Endothelial cell of umbilical vein (primary cell): ENCODE data around the gene AIG1. TPM values are rescaled to one million over a fixed set of nuclear protein-coding genes. Genes with fewer than 3 reads are reported as not detected.

Experiments
- BruUV-seq: library from RNA; stranded (reverse); fragments of 400-500 nt; replicated peaks from 2 replicates; lab custom pipeline; 2021; lab: Mats Ljungman, UMichigan
- CTCF ChIA-PET: fragments of 300-600, 350-600 bp; sonication (Branson Sonifier 250); formaldehyde crosslinking; loops from one replicate; lab custom pipeline; 2021; ENCODE audit warnings: antibody characterized with exemption, inconsistent platforms; lab: Charles Lee
- POLR2A ChIA-PET: fragments of 300-600, 350-600 bp; sonication (Branson Sonifier 250); formaldehyde crosslinking; loops from one replicate; lab custom pipeline; 2021; ENCODE audit warnings: antibody characterized with exemption, inconsistent platforms; lab: Charles Lee
- DNase-seq: peaks from one replicate; pipeline ENCODE4 v3.0.0-alpha.2; 2011; ENCODE audit warnings: low read depth, low spot score
- FAIRE-seq: peaks from 2 replicates; lab custom pipeline; 2011; peaks lifted over from hg19 to GRCh38; lab: Jason Lieb, UNC
- H2AFZ ChIP-seq: 2 replicates; pipeline ENCODE4 v1.6.0; 2012; ENCODE audit warnings: low read depth, low read length, control low read depth, inconsistent platforms
- H3K27ac ChIP-seq: 2 replicates; pipeline ENCODE4 v1.5.1; 2011; ENCODE audit warnings: low read depth, mild to moderate bottlenecking, control low read depth, low read length, moderate library complexity; ENCODE audit not compliant: insufficient read depth
- H3K27me3 ChIP-seq, 2 experiments: 2 replicates each; pipeline versions ENCODE4 v1.6.0 to v1.6.1; 2011; ENCODE audit warnings: low read length in 2 of 2, mixed read lengths in 1 of 2; ENCODE audit not compliant: control insufficient read depth in 2 of 2, insufficient read depth in 2 of 2
- H3K36me3 ChIP-seq, 2 experiments: 2 replicates in 1 of 2; 3 replicates in 1 of 2; pipeline ENCODE4 v1.5.1; 2011; ENCODE audit warnings: low read length in 2 of 2, mild to moderate bottlenecking in 1 of 2, moderate library complexity in 1 of 2; ENCODE audit not compliant: control insufficient read depth in 2 of 2, insufficient read depth in 2 of 2; ENCODE audit errors: extremely low read depth in 1 of 2
- H3K4me1 ChIP-seq: 3 replicates; pipeline ENCODE4 v1.5.1; 2011; ENCODE audit warnings: mild to moderate bottlenecking, low read length; ENCODE audit not compliant: control insufficient read depth, insufficient read depth; ENCODE audit errors: extremely low read depth
- H3K4me2 ChIP-seq: 2 replicates; pipeline ENCODE4 v1.6.1; 2011; ENCODE audit warnings: low read length, control low read depth, mixed read lengths; ENCODE audit not compliant: insufficient read depth
- H3K4me3 ChIP-seq, 3 experiments: fragments of 200-600 bp in 1 of 3; sonication (generic), shearing (Covaris generic) in 1 of 3; replicated peaks in 1 of 3; 2 replicates each; pipeline ENCODE4 v1.5.1; 2011 to 2016; ENCODE audit warnings: control low read depth in 3 of 3, low read length in 3 of 3, mild to moderate bottlenecking in 2 of 3, inconsistent platforms in 1 of 3, low read depth in 1 of 3, moderate library complexity in 1 of 3; ENCODE audit not compliant: insufficient read depth in 1 of 3
- H3K79me2 ChIP-seq: 2 replicates; pipeline ENCODE4 v1.6.0; 2012; ENCODE audit warnings: low read length, inconsistent platforms; ENCODE audit not compliant: control insufficient read depth, insufficient read depth
- H3K9ac ChIP-seq: replicated peaks from 2 replicates; pipeline ENCODE3; 2011; ENCODE audit warnings: low read length, control low read depth; ENCODE audit not compliant: insufficient read depth; ENCODE audit errors: extremely low read depth
- H3K9me1 ChIP-seq: replicated peaks from 3 replicates; pipeline ENCODE4 v1.6.0; 2011; ENCODE audit warnings: mild to moderate bottlenecking, low read length; ENCODE audit not compliant: control insufficient read depth, insufficient read depth; ENCODE audit errors: extremely low read depth
- H3K9me3 ChIP-seq: replicated peaks from 2 replicates; pipeline ENCODE4 v1.5.1; 2012; ENCODE audit warnings: low read length, inconsistent platforms; ENCODE audit not compliant: control insufficient read depth, insufficient read depth
- H4K20me1 ChIP-seq: replicated peaks from 2 replicates; pipeline ENCODE3; 2011; ENCODE audit warnings: mild to moderate bottlenecking, low read length; ENCODE audit not compliant: control insufficient read depth, insufficient read depth; ENCODE audit errors: extremely low read depth
- CTCF ChIP-seq, 2 donors: IDR thresholded peaks; 1 replicate in 1 of 2; 2 replicates in 1 of 2; pipeline ENCODE4 v1.5.1; 2011; ENCODE audit warnings: low read length in 2 of 2, mild to moderate bottlenecking in 2 of 2, moderate library complexity in 2 of 2, control low read depth in 1 of 2, inconsistent platforms in 1 of 2, low read depth in 1 of 2; ENCODE audit not compliant: insufficient read depth in 1 of 2; ENCODE audit errors: extremely low read depth in 1 of 2
- EZH2 ChIP-seq: IDR thresholded peaks from 2 replicates; pipeline ENCODE4 v1.6.1; 2012; ENCODE audit warnings: borderline replicate concordance, low read depth, mild to moderate bottlenecking, moderate library complexity, low read length, inconsistent platforms; ENCODE audit not compliant: severe bottlenecking
- FOS ChIP-seq: IDR thresholded peaks from 2 replicates; pipeline ENCODE4 v1.6.1; 2011; ENCODE audit warnings: mild to moderate bottlenecking, low read length, moderate library complexity, borderline replicate concordance; ENCODE audit not compliant: insufficient read depth
- GATA2 ChIP-seq: IDR thresholded peaks from 2 replicates; pipeline ENCODE4 v1.7.0; 2011; ENCODE audit warnings: low read depth, mild to moderate bottlenecking, moderate library complexity, mixed read lengths, low read length; ENCODE audit not compliant: insufficient read length, insufficient read depth
- JUN ChIP-seq: IDR thresholded peaks from 2 replicates; pipeline ENCODE4 v1.6.1; 2011; ENCODE audit warnings: borderline replicate concordance, low read depth; ENCODE audit not compliant: insufficient read length, insufficient read depth
- MAX ChIP-seq: IDR thresholded peaks from 2 replicates; pipeline ENCODE4 v1.6.1; 2011; ENCODE audit not compliant: insufficient read depth, insufficient read length
- MYC ChIP-seq: IDR thresholded peaks from one replicate; pipeline ENCODE4 v1.6.1; 2011; ENCODE audit warnings: mild to moderate bottlenecking, low read depth, low read length
- POLR2A ChIP-seq: IDR thresholded peaks from 2 replicates; pipeline ENCODE4 v1.6.1; 2012; ENCODE audit warnings: low read depth, mild to moderate bottlenecking, control low read depth, low read length
- POLR2AphosphoS5 ChIP-seq: IDR thresholded peaks from 2 replicates; pipeline ENCODE4 v1.6.1; 2012; ENCODE audit warnings: low read depth, mild to moderate bottlenecking, control low read depth, low read length, moderate library complexity; ENCODE audit not compliant: insufficient read depth
- dilution Hi-C: fragments of 300-500 bp; cut with MboI; formaldehyde crosslinking; loops from one replicate; pipeline ENCODE4 v1.15.0; 2019; ENCODE audit warnings: low sequenced_read_pairs; ENCODE audit not compliant: extremely low pct_ligation_motif_present
- intact Hi-C: fragments of 100-400 bp; cut with micrococcal nuclease; formaldehyde crosslinking; loops from one replicate; pipeline ENCODE4 v1.10.0; 2022
- polyA plus RNA-seq, 4 experiments: library from polyadenylated mRNA; depleted of rRNA in 3 of 4; stranded (reverse) in 3 of 4; unstranded in 1 of 4; fragments of >200 nt; gene quantifications; 2 replicates each; pipeline versions ENCODE4 v1.2.1 to v1.2.3, GENCODE V29; 2011 to 2012; ENCODE audit warnings: missing spikeins in 1 of 4
- total RNA-seq: library from RNA; stranded (reverse); gene quantifications from 2 replicates; pipeline ENCODE4 v1.2.3, GENCODE V29; 2021

AIG1 gene
- total and polyA plus RNA-seq, 2 donors (not counting 3 experiments of a cell fraction or from before 2014, with no cell fraction given): 17.7 to 22.7 TPM

GRCh38 chr6:143110996-143111395 lies 50.3 kb downstream of the AIG1 start:
- no peak overlapping the region for H3K27ac ChIP-seq
- no peaks in the 10 kb centered on the region for H3K27me3 ChIP-seq
- no peaks in the 10 kb centered on the region for H3K79me2 ChIP-seq
- H3K9ac ChIP-seq: no peak overlapping the region
- no peaks in the 10 kb centered on the region for H3K4me1 ChIP-seq
- H4K20me1 ChIP-seq: no peaks in the 10 kb centered on the region
- no peak for FAIRE-seq
- H2AFZ ChIP-seq: no peak overlapping the region
- intact Hi-C loops: no loop called here
- H3K4me2 ChIP-seq: no peak overlapping the region
- dilution Hi-C loops: no loop called here
- no peak overlapping the region for H3K4me3 ChIP-seq
- ChIA-PET POLR2A (no interaction called here), CTCF (no interaction called here)
- TF ChIP-seq EZH2: no peak
- no peak for TF ChIP-seq MYC
- no peak for TF ChIP-seq JUN
- TF ChIP-seq CTCF (IDR thresholded peaks at IDR 0.05; ENCODE audit: extremely low read depth in 1 of 2, insufficient read depth in 1 of 2, low read depth in 1 of 2, low read length in 2 of 2): no peak
- no peak for TF ChIP-seq POLR2A
- no peak for TF ChIP-seq GATA2
- no peak for TF ChIP-seq FOS
- TF ChIP-seq MAX: no peak
- TF ChIP-seq POLR2AphosphoS5: no peak
- BruUV-seq: no TSS peak
- H3K9me1 ChIP-seq: no peaks in the 10 kb centered on the region
- DNase-seq: no peak
- no peaks in the 10 kb centered on the region for H3K36me3 ChIP-seq
- no peaks in the 10 kb centered on the region for H3K9me3 ChIP-seq
